HUES64 (cell line): ENCODE measurements around the gene CHDH. TPM values are rescaled to one million over a fixed set of nuclear protein-coding genes. Genes with fewer than 3 reads are reported as not detected.

ENCODE experiments used
- H3K27ac ChIP-seq: 2 replicates; pipeline ENCODE4 v1.7.0; 2013; ENCODE audit warnings: low read depth, low read length, inconsistent platforms
- H3K27me3 ChIP-seq: 2 replicates; pipeline ENCODE4 v1.6.1; 2013; ENCODE audit warnings: mild to moderate bottlenecking, low read length; ENCODE audit not compliant: insufficient read depth
- H3K36me3 ChIP-seq: 2 replicates; pipeline ENCODE4 v1.6.1; 2013; ENCODE audit warnings: mild to moderate bottlenecking, low read length; ENCODE audit not compliant: insufficient read depth
- H3K4me1 ChIP-seq: 2 replicates; pipeline ENCODE4 v1.6.1; 2013; ENCODE audit warnings: mild to moderate bottlenecking, low read length, moderate library complexity; ENCODE audit not compliant: insufficient read depth
- H3K4me3 ChIP-seq: 2 replicates; pipeline ENCODE4 v1.5.1; 2013; ENCODE audit warnings: mild to moderate bottlenecking, low read length, moderate library complexity
- H3K9ac ChIP-seq: 2 replicates; pipeline ENCODE4 v1.6.1; 2013; ENCODE audit warnings: mild to moderate bottlenecking, low read depth, low read length
- H3K9me3 ChIP-seq: 2 replicates; pipeline ENCODE4 v1.6.1; 2013; ENCODE audit warnings: low read depth, low read length; ENCODE audit not compliant: insufficient read depth
- WGBS: fragments of 150-250, 120-280 bp; methylation state at CpG from one replicate; pipeline ENCODE4 v1.1.7; 2013; ENCODE audit warnings: missing lambda C conversion rate; 5-methylcytosine and 5-hydroxymethylcytosine counted together
- polyA plus RNA-seq, 2 experiments: library from polyadenylated mRNA; stranded (reverse); fragments of 50-300 nt; gene quantifications; one replicate each; pipeline ENCODE4 v1.2.3, GENCODE V29; 2013

Gene CHDH, protein sequence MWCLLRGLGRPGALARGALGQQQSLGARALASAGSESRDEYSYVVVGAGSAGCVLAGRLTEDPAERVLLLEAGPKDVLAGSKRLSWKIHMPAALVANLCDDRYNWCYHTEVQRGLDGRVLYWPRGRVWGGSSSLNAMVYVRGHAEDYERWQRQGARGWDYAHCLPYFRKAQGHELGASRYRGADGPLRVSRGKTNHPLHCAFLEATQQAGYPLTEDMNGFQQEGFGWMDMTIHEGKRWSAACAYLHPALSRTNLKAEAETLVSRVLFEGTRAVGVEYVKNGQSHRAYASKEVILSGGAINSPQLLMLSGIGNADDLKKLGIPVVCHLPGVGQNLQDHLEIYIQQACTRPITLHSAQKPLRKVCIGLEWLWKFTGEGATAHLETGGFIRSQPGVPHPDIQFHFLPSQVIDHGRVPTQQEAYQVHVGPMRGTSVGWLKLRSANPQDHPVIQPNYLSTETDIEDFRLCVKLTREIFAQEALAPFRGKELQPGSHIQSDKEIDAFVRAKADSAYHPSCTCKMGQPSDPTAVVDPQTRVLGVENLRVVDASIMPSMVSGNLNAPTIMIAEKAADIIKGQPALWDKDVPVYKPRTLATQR
- polyA plus RNA-seq (2013, experiment 1 of 2) = 3.1 TPM
- polyA plus RNA-seq (2013, experiment 2 of 2) = 3.7 TPM

DNA sequence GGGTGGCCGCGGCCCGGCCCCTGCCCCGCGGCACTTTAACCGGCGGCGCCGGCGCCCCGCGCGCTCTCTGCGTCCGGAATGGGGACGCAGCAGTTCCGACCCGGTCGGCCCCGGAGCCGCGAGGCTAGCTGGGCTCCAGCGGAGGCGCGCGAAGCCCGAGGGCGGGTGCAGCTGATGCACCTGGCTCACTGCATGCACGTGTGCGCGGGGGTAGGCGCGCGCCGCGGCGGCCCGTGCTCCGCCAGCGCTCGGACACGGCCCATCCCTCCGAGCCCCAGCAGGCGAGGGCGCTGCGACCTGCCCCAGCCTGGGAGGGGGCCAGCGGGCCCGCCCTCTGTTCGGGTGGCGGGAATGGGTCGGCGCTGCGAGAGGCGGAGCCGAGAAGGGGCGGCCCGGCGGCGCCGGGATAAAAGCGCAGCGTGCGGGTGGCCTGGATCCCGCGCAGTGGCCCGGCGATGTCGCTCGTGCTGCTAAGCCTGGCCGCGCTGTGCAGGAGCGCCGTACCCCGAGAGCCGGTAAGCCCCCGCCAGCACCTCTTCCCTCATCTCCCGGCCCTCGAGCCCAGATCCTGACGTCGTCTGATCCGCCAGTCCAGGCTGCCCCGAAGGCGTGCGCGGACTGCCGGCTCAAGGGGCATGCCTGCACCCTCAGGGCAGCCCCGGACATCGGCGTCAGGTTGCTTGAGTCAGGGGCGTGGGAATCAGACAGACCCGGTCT is at the start of gene CHDH, which contains the start of gene IL17RB:
CHDH (minus strand) TSS at position 286 of the 717 bp plus-strand sequence. CDS start 22,411 bp downstream, outside the sequence.
IL17RB (plus strand) TSS at position 435 of the 717 bp plus-strand sequence; CDS start at position 456, 21 bp downstream.
- Histone ChIP-seq H3K36me3 (peaks cover 4% of the 10 kb centered on the region; the same call in 1 of the 2 replicates), H3K4me3 (peak within 1 kb of the TSS; percentile 78), H3K4me1 (peaks cover 11% of the 10 kb centered on the region), H3K27ac (peak within 1 kb of the TSS; percentile 77; the same call in 1 of the 2 replicates), H3K27me3 (peaks cover 22% of the 10 kb centered on the region), H3K9me3 (no peaks in the 10 kb centered on the region; the same call in 1 of the 2 replicates), H3K9ac (peak within 1 kb of the TSS; percentile 82)
- WGBS = 5% methylated on average over 91 of the region's 91 CpGs

DNA sequence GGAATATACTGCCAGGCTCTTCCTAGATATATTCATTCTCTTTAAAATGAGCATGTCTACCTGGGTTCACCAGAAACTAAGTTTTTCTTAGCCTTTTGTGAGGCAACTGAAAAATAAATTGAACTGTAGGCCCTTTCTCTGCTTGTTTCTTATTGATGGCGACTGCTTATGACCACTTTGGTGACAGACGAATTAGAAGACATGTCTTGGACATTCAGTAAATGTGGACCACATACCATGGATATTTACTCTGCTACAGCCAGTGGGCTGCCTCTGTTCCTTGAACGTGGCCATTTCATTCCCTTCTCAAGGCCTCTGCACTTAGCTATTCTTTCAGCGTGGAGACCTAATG is 46.0 kb upstream of the CHDH start:
- Histone ChIP-seq H3K9me3 (no peaks in the 10 kb centered on the region), H3K4me1 (peaks cover 11% of the 10 kb centered on the region; the same call in 1 of the 2 replicates), H3K4me3 (peak overlapping the region; percentile 92), H3K27ac (peak overlapping the region; percentile 77), H3K36me3 (peaks cover 9% of the 10 kb centered on the region), H3K9ac (peak overlapping the region; percentile 25; the same call in 1 of the 2 replicates), H3K27me3 (peaks cover 30% of the 10 kb centered on the region; the same call in 1 of the 2 replicates)
- 63% methylated on average over 4 of the region's 4 CpGs for WGBS

DNA sequence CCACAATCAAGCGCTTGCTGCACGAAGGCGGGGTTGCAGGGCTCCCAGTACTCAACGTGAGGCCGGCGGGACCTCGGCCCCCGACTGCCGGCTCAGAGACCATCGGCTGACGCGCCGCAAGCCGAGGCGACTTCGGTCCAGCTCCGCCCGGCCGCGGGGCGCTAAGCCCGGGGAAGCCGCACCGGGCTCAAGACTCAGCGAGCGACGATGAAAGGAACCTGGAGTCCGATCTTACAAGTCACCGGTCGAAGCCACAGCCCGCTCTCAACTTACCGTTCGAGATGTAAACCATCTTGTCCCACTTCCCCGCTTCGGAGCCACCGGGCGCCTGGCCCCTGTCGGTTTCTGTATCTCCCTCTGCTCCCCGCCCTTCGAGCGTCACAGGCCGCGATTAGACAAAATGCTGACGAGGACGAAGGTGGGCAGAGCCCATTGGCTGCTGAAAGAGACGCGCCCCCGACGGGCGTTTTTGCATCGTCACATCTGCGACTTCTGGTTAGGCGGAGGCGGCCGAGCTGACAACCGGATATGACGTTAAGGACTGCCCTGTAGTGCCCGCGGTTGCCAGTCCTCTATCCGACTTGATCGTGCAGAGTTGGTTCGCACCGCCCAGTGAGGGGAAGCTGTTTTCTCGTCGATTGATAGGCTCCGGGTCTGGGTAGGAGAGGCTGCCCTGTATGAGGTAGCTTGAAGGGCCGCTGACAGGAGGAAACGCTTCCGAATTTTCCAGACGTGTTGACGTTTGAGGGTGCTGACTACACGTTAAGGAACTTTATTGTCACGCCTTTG is 45.5 kb upstream of the CHDH start, which contains the start of gene SELENOK:
SELENOK (minus strand) TSS at position 363 of the 789 bp plus-strand sequence.
- no peaks in the 10 kb centered on the region for H3K9me3 ChIP-seq
- under 1% methylated on average over 73 of the region's 73 CpGs for WGBS
- peak within 1 kb of the TSS; percentile 78 for H3K27ac ChIP-seq
- H3K4me3 ChIP-seq = peak within 1 kb of the TSS; percentile 92
- H3K36me3 ChIP-seq = peaks cover 14% of the 10 kb centered on the region
- H3K27me3 ChIP-seq = peaks cover 26% of the 10 kb centered on the region; the same call in 1 of the 2 replicates
- H3K4me1 ChIP-seq = peaks cover 11% of the 10 kb centered on the region; the same call in 1 of the 2 replicates
- H3K9ac ChIP-seq = peak within 1 kb of the TSS; percentile 76

DNA sequence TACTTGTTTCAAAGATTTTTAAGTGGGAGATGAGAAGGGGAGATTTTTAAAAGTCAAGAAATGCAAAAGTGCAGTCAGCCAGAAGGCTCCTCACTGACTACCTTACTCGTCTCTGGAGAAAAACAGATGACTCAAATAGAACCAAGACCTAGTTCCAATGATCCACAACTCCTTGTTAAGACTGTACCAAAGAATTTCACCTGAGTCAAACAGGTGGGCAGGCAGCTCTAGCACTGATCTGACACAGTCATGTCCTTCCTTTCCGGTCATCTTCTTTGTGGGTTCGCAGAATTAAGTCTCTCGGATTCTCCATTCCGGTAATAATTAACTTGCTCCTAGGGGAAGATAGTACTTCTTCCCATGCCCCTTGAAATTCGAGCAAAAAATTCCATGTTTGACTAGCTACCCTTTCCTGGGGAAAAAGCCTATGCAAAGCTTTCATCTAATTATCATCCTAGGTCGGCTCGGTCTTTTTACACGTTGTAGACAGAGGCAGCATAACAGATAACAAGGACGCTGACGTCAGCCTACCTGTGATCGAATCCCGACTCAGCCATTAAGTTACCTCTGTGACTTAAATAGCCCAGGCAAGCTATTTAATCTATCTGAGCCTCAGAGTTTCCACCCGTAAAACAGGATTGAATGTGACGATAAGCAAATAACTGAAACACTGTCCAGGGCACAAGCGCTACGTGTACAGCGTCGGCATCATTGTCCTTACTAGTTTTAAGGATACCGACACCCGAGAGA is 44.7 kb upstream of the CHDH start:
- H3K9me3 ChIP-seq = no peaks in the 10 kb centered on the region
- H3K27me3 ChIP-seq = peaks cover 19% of the 10 kb centered on the region; the same call in 1 of the 2 replicates
- H3K4me3 ChIP-seq = peak overlapping the region; percentile 92
- H3K4me1 ChIP-seq = peaks cover 11% of the 10 kb centered on the region; the same call in 1 of the 2 replicates
- WGBS = 9% methylated on average over 21 of the region's 21 CpGs
- H3K36me3 ChIP-seq = peaks cover 20% of the 10 kb centered on the region
- H3K27ac ChIP-seq = peak overlapping the region; percentile 78; the same call in 1 of the 2 replicates
- H3K9ac ChIP-seq = peak overlapping the region; percentile 76

DNA sequence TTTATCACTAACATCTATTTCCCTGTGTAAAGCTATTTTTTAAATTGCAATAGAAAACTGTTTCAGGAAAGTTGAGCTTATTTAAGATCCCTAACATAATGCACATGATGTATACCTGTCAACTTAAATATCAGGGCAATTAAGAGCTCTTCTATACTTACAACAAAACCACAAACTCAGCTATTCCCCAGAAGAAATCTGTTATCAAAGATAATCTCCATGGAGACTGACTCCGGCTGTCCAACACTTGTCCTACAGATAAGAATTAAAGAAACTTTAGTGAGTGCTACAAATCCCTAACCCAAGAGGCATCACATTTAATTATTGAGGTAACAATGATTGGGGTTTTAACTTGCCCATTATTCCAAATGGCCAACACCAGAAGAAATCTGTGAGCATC is 42.0 kb upstream of the CHDH start:
- H3K4me3 ChIP-seq = no peak overlapping the region
- no peaks in the 10 kb centered on the region for H3K27me3 ChIP-seq
- H3K9me3 ChIP-seq = no peaks in the 10 kb centered on the region
- H3K27ac ChIP-seq = no peak overlapping the region
- no peak overlapping the region for H3K9ac ChIP-seq
- H3K4me1 ChIP-seq = peaks cover 11% of the 10 kb centered on the region; the same call in 1 of the 2 replicates
- peaks cover 39% of the 10 kb centered on the region for H3K36me3 ChIP-seq
- 100% methylated on average over 1 of the region's 1 CpG for WGBS

DNA sequence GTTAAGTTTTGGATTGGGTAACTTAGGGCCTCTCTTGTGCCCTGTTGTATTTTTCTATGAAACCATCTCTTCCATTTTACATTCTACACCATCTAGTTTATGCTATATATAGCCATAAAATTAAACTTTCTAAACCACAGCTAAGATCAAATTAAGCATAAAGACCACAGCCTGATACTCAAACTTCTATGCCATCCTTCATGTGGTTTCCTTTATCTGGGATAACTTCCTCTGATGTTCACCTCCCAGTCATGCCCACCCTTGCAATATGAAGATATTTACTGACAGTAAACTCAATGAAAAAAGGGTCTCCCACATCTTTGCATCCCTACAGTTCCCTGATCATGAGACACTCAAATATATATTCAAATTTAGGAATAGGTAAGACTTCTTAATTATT is 41.2 kb upstream of the CHDH start:
- H3K4me1 ChIP-seq = peaks cover 9% of the 10 kb centered on the region; the same call in 1 of the 2 replicates
- no peaks in the 10 kb centered on the region for H3K9me3 ChIP-seq
- H3K36me3 ChIP-seq = peaks cover 39% of the 10 kb centered on the region
- H3K4me3 ChIP-seq = no peak overlapping the region
- H3K27ac ChIP-seq = no peak overlapping the region
- H3K27me3 ChIP-seq = no peaks in the 10 kb centered on the region
- H3K9ac ChIP-seq = no peak overlapping the region

DNA sequence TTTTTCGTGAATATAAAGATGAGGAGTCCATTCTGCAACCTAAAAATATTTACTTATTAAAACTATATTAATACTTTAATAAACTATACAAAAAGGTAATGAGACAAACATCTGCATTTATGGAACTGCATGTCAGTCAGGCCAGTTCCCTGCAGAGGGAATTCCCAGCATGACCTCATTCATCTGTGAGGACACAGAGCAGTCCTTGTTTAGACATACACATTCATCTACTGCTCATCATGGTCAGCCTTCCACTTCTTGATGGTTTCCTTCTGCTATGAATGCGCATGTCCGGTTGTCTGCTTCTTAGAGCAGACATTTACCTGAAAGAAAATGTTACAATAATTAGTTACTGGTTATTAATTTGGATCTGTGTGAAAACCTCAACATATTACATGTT is 39.0 kb upstream of the CHDH start:
- WGBS = no CpG with 5 or more reads among the region's 3 CpGs
- H3K4me3 ChIP-seq = no peak overlapping the region
- no peaks in the 10 kb centered on the region for H3K27me3 ChIP-seq
- H3K9ac ChIP-seq = no peak overlapping the region
- no peaks in the 10 kb centered on the region for H3K9me3 ChIP-seq
- no peak overlapping the region for H3K27ac ChIP-seq
- H3K4me1 ChIP-seq = peaks cover 7% of the 10 kb centered on the region
- peaks cover 39% of the 10 kb centered on the region for H3K36me3 ChIP-seq

DNA sequence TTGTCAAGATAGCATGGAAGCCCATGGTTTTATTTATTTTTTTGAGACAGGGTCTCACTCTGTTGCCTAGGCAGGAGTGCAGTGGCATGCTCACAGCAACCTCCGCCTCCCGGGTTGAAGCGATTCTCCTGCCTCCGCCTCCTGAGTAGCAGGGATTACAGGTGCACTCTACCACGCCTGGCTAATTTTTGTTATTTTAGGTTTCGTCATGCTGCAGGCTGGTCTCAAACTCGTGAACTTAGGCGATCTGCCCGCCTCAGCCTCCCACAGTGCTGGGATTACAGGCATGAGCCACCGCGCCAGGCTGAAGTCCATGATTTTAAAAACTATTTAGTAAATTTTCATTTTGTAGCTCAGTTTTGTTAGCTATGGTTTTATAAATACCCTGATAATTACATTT is 38.4 kb upstream of the CHDH start:
- H3K9me3 ChIP-seq = no peaks in the 10 kb centered on the region
- H3K27me3 ChIP-seq = no peaks in the 10 kb centered on the region
- WGBS = 95% methylated on average over 11 of the region's 11 CpGs
- no peak overlapping the region for H3K27ac ChIP-seq
- peaks cover 44% of the 10 kb centered on the region for H3K36me3 ChIP-seq
- H3K4me3 ChIP-seq = no peak overlapping the region
- H3K4me1 ChIP-seq = peaks cover 7% of the 10 kb centered on the region
- H3K9ac ChIP-seq = no peak overlapping the region

DNA sequence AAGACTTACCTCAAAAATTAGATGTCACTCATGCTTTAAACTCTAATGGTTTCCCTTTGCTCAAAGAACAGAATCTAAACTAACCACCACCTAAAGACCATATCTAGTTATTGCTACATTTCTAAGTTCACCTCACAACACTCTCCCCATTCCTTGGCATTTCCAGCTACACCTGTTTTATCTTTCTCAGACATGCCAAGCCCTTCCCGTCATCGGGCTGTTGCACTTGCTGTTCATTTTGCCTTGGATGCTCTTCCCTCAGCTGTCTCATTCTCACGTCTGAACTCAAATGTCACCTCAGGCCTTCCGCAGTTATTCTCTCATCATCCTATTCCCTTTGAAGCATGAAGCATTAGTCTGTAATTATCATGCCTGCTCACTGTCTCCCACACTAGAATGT is 36.8 kb upstream of the CHDH start:
- H3K4me1 ChIP-seq = peaks cover 7% of the 10 kb centered on the region
- 94% methylated on average over 4 of the region's 4 CpGs for WGBS
- H3K9ac ChIP-seq = no peak overlapping the region
- H3K9me3 ChIP-seq = no peaks in the 10 kb centered on the region
- no peak overlapping the region for H3K27ac ChIP-seq
- H3K27me3 ChIP-seq = no peaks in the 10 kb centered on the region
- H3K4me3 ChIP-seq = no peak overlapping the region
- H3K36me3 ChIP-seq = peaks cover 58% of the 10 kb centered on the region
